NCI-H1436 treated with DMSO at 0.1 percent for 48 hours (cell line): Measurements from ENCODE around the gene UBE2I.

Source experiments
- DNase-seq: peaks from one replicate; lab custom pipeline; 2025; lab: John Stamatoyannopoulos, UW

Gene UBE2I

GRCh38 chr16:1330931-1331711 lies 21.7 kb downstream of the UBE2I start:
- DNase-seq, result no peak

- no peak for DNase-seq
Measured at GRCh38 chr16:1331712-1332617, 22.5 kb downstream of the UBE2I start.

- no peak for DNase-seq
Measured at GRCh38 chr16:1332618-1333148, 23.2 kb downstream of the UBE2I start.

- no peak for DNase-seq
Measured at GRCh38 chr16:1333149-1333812, 23.8 kb downstream of the UBE2I start, which contains the start of gene BAIAP3. TSS of gene BAIAP3 (plus strand) at chr16:1333645. CDS start at chr16:1338550, 4,905 bp downstream.

GRCh38 chr16:1333854-1334700 lies 24.6 kb downstream of the UBE2I start:
- no peak for DNase-seq

- no peak for DNase-seq
Measured at GRCh38 chr16:1334739-1335138, 25.3 kb downstream of the UBE2I start.

- DNase-seq, result no peak
Measured at GRCh38 chr16:1335211-1335971, 26.0 kb downstream of the UBE2I start.

GRCh38 chr16:1335996-1336395 lies 26.6 kb downstream of the UBE2I start:
- no peak for DNase-seq

GRCh38 chr16:1336619-1337018 lies 27.2 kb downstream of the UBE2I start:
- no peak for DNase-seq

GRCh38 chr16:1337486-1337885 lies 28.1 kb downstream of the UBE2I start:
- DNase-seq, result no peak

- no peak for DNase-seq
Measured at GRCh38 chr16:1338119-1338730, 28.8 kb downstream of the UBE2I start.

- no peak for DNase-seq
Measured at GRCh38 chr16:1338855-1339675, 29.6 kb downstream of the UBE2I start.

- no peak for DNase-seq
Measured at GRCh38 chr16:1340730-1341494, 31.5 kb downstream of the UBE2I start.

GRCh38 chr16:1341495-1342420 lies 32.3 kb downstream of the UBE2I start:
- no peak for DNase-seq

- DNase-seq, result peak; percentile 87
Measured at GRCh38 chr16:1342526-1343427, 33.3 kb downstream of the UBE2I start.
